ENCODE results near the gene DOCK1. TPM values are rescaled to one million over a fixed set of nuclear protein-coding genes. Genes with fewer than 3 reads are reported as not detected.

Gene DOCK1
- total RNA-seq, 3 donors from 2014 or later: 50.4 to 101 (median 69.2) TPM

- intact Hi-C loops (cut with DNase I; ENCODE audit: low total_unique reads): no loop called here
- no peaks in the 10 kb centered on the region for H3K27me3 ChIP-seq
- no peak for DNase-seq (ENCODE audit: low spot score in 2 of 2)
Measured at GRCh38 chr10:127470911-127471310, 565.7 kb downstream of the DOCK1 start.

DNA sequence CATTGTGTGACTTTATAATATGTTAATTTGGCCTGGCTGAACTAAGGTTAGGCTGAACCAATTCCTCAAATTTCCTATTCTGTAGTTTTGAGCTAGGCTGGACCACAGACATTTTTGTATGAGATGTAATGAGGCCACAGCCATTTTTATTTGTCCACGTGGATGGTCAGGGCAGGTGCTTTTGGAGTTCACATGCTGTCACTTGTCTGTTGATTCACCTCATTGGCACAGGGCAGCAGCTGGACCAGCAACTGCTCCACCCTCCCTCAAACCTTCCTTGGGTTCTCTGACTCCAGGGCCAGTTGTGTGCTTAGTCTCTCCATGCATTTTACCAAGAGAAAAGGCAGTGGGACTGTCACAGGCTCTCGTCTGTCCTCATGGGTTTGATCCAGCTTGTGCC, 567.7 kb downstream of the DOCK1 start:
- no peaks in the 10 kb centered on the region for H3K27me3 ChIP-seq
- TF ChIP-seq, protein P1, sequence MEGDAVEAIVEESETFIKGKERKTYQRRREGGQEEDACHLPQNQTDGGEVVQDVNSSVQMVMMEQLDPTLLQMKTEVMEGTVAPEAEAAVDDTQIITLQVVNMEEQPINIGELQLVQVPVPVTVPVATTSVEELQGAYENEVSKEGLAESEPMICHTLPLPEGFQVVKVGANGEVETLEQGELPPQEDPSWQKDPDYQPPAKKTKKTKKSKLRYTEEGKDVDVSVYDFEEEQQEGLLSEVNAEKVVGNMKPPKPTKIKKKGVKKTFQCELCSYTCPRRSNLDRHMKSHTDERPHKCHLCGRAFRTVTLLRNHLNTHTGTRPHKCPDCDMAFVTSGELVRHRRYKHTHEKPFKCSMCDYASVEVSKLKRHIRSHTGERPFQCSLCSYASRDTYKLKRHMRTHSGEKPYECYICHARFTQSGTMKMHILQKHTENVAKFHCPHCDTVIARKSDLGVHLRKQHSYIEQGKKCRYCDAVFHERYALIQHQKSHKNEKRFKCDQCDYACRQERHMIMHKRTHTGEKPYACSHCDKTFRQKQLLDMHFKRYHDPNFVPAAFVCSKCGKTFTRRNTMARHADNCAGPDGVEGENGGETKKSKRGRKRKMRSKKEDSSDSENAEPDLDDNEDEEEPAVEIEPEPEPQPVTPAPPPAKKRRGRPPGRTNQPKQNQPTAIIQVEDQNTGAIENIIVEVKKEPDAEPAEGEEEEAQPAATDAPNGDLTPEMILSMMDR (IDR thresholded peaks at IDR 0.05): no peak
- TF ChIP-seq POLR2A (IDR thresholded peaks at IDR 0.05) (no peak), POLR2AphosphoS5 (IDR thresholded peaks at IDR 0.05) (no peak)
- no peak for DNase-seq (ENCODE audit: low spot score in 2 of 2)
- no peaks in the 10 kb centered on the region for H3K36me3 ChIP-seq
- no peak overlapping the region for H3K27ac ChIP-seq
- H3K4me3 ChIP-seq: no peak overlapping the region
- no peaks in the 10 kb centered on the region for H3K4me1 ChIP-seq
- intact Hi-C loops (cut with DNase I; ENCODE audit: low total_unique reads): no loop called here
- no peaks in the 10 kb centered on the region for H3K9me3 ChIP-seq

More at GRCh38 chr10:127470911-127471310, 565.7 kb downstream of the DOCK1 start:
- H3K36me3 ChIP-seq: no peaks in the 10 kb centered on the region
- no peak overlapping the region for H3K27ac ChIP-seq
- no peaks in the 10 kb centered on the region for H3K4me1 ChIP-seq
- H3K9me3 ChIP-seq: no peaks in the 10 kb centered on the region
- no peak overlapping the region for H3K4me3 ChIP-seq
- TF ChIP-seq, protein P1 (IDR thresholded peaks at IDR 0.05): no peak
- no peak for TF ChIP-seq POLR2A (IDR thresholded peaks at IDR 0.05)
- TF ChIP-seq POLR2AphosphoS5 (IDR thresholded peaks at IDR 0.05): no peak

- no peak for TF ChIP-seq POLR2A (IDR thresholded peaks at IDR 0.05)
- TF ChIP-seq, protein P1 (IDR thresholded peaks at IDR 0.05): no peak
- no peak for TF ChIP-seq POLR2AphosphoS5 (IDR thresholded peaks at IDR 0.05)
- Histone ChIP-seq H3K36me3 (no peaks in the 10 kb centered on the region), H3K4me3 (no peak overlapping the region), H3K9me3 (no peaks in the 10 kb centered on the region), H3K27me3 (no peaks in the 10 kb centered on the region), H3K4me1 (no peaks in the 10 kb centered on the region), H3K27ac (no peak overlapping the region)
- intact Hi-C loops (cut with DNase I; ENCODE audit: low total_unique reads): no loop called here
- DNase-seq (ENCODE audit: low spot score in 2 of 2): no peak
Measured at GRCh38 chr10:127474501-127474900, 569.3 kb downstream of the DOCK1 start.

GRCh38 chr10:127485153-127485857, 580.1 kb downstream of the DOCK1 start:
- DNase-seq (ENCODE audit: low spot score in 2 of 2): no peak
- intact Hi-C loops (cut with DNase I; ENCODE audit: low total_unique reads): no loop called here
- no peak overlapping the region for H3K27ac ChIP-seq
- no peaks in the 10 kb centered on the region for H3K9me3 ChIP-seq
- no peak overlapping the region for H3K4me3 ChIP-seq
- H3K27me3 ChIP-seq: peaks cover 0 to 19% of the 10 kb centered on the region in 2 donors
- no peaks in the 10 kb centered on the region for H3K4me1 ChIP-seq
- H3K36me3 ChIP-seq: no peaks in the 10 kb centered on the region
- TF ChIP-seq POLR2AphosphoS5 (IDR thresholded peaks at IDR 0.05) (no peak), POLR2A (IDR thresholded peaks at IDR 0.05) (no peak)
- TF ChIP-seq, protein P1 (IDR thresholded peaks at IDR 0.05): no peak

- intact Hi-C loops (cut with DNase I; ENCODE audit: low total_unique reads): no loop called here
- TF ChIP-seq POLR2AphosphoS5 (IDR thresholded peaks at IDR 0.05): no peak
- TF ChIP-seq, protein P1 (IDR thresholded peaks at IDR 0.05): no peak
- no peak for TF ChIP-seq POLR2A (IDR thresholded peaks at IDR 0.05)
Measured at GRCh38 chr10:127486355-127486754, 581.1 kb downstream of the DOCK1 start.

More at GRCh38 chr10:127486355-127486754, 581.1 kb downstream of the DOCK1 start:
- no peak for DNase-seq (ENCODE audit: low spot score in 2 of 2)
- Histone ChIP-seq H3K27ac (no peak overlapping the region), H3K4me1 (no peaks in the 10 kb centered on the region), H3K4me3 (no peak overlapping the region), H3K27me3 (peaks cover 0 to 19% of the 10 kb centered on the region in 2 donors), H3K36me3 (no peaks in the 10 kb centered on the region), H3K9me3 (no peaks in the 10 kb centered on the region)

All from breast epithelium (tissue), 4 donors.